ENCODE results near the gene TTC31. TPM values are rescaled to one million over a fixed set of nuclear protein-coding genes. Genes with fewer than 3 reads are reported as not detected.

The TTC31 gene
- total RNA-seq, 1 donor from 2014 or later, result 13.3 TPM

GRCh38 chr2:74526649-74527230 lies 43.9 kb downstream of the TTC31 start:
- no peak for DNase-seq

GRCh38 chr2:74527741-74528140 lies 44.9 kb downstream of the TTC31 start:
- DNase-seq, result no peak

- DNase-seq, result no peak
These were observed 45.9 kb downstream of the TTC31 start for GRCh38 chr2:74528600-74529356.

- peak; percentile 99 for DNase-seq
These were observed 46.7 kb downstream of the TTC31 start, which contains the start of the genes AUP1 and HTRA2 for GRCh38 chr2:74529357-74530238. TSS of gene AUP1 (minus strand) at chr2:74529706. CDS start at chr2:74529629, 77 bp downstream. TSS of gene HTRA2 (plus strand) at chr2:74529933. CDS start at chr2:74530007, 74 bp downstream.

DNA sequence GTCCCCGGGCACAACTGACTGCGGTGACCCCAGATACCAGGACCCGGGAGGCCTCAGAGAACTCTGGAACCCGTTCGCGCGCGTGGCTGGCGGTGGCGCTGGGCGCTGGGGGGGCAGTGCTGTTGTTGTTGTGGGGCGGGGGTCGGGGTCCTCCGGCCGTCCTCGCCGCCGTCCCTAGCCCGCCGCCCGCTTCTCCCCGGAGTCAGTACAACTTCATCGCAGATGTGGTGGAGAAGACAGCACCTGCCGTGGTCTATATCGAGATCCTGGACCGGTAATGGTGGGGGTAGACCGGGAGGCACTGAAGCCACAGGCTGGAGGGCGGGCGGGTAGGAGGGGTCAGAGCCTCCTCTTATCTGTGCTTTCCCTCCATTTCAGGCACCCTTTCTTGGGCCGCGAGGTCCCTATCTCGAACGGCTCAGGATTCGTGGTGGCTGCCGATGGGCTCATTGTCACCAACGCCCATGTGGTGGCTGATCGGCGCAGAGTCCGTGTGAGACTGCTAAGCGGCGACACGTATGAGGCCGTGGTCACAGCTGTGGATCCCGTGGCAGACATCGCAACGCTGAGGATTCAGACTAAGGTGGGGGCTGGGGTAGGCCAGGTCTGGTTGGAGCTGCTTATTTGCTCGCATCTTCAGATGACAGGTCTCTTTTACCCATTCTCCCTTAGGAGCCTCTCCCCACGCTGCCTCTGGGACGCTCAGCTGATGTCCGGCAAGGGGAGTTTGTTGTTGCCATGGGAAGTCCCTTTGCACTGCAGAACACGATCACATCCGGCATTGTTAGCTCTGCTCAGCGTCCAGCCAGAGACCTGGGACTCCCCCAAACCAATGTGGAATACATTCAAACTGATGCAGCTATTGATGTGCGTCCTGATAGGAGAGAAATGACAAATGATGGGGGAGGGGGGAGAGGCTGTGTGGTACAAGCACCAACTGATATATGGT lies 47.6 kb downstream of the TTC31 start:
- DNase-seq, result peak; percentile 44

- no peak for DNase-seq
These were observed 48.8 kb downstream of the TTC31 start for GRCh38 chr2:74531666-74532065.

- peak; percentile 57 for DNase-seq
These were observed 49.3 kb downstream of the TTC31 start for GRCh38 chr2:74532222-74532621.

GRCh38 chr2:74533464-74533863 lies 50.6 kb downstream of the TTC31 start:
- DNase-seq, result no peak

DNA sequence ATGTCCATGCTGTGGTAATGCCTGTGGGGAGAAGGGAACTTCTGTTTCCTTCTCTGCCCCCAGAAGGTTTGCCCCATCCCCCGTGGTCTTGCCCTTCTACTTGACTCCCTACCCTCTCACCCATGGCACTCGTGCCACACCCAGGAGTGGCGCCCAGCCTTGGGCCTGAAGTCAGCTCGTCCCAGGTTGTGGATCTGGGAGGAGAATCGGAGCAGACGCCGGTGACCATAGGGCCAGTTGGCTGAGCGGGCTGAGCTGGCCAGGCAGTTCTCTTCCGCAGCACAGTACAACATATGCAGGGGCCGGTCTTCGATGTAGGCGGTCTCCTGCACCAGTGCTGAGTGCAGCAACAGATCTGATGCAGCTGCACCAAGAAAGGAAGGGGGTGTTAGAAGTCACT lies 51.5 kb downstream of the TTC31 start:
- DNase-seq, result no peak

GRCh38 chr2:74535440-74535965 lies 52.6 kb downstream of the TTC31 start:
- no peak for DNase-seq

GRCh38 chr2:74536166-74536950 lies 53.5 kb downstream of the TTC31 start:
- no peak for DNase-seq

DNA sequence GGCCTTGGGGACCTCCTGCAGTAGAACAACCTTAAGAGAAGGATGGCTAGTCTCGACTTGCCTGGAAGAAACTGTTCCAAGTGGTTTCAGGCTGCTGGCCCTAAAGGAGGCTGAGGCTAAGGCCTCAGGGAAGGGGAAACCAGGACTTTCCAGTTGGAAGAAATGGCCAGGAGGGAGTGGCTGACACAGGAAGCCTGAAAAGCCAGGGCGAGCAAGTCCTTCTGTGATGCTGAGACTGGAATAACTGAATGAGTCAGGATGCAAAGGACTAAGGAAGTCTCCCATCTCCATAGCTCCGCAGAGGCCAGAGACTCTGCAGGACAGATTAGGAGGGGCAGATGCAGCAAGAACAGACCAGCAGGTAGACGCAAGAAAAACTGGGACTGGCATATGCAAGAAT lies 54.3 kb downstream of the TTC31 start:
- no peak for DNase-seq

DNA sequence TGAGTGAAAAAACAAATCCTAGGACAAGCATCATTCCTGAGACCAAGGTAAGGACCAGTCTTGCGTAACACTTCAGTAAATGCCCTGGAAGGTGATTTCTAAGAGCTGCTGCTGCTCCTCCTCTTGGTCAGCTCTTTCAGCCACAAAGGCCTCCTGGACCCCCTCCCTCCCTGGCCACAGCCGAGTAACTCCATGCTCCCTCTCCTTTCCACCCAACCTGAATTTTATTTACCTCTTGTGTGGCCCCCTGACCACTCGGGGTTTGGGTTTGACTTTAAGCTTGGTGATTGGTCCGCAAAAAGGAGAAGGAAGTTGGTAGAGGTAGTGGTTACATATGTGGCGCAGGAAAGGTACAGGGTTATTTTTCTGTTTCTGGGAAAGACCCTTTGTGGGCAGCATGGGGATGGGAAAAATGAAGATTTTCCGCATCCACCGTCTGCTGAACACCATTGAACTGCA lies 56.0 kb downstream of the TTC31 start:
- no peak for DNase-seq

- no peak for DNase-seq
These were observed 57.4 kb downstream of the TTC31 start for GRCh38 chr2:74540291-74540690.

- no peak for DNase-seq
These were observed 60.1 kb downstream of the TTC31 start for GRCh38 chr2:74542978-74543377.

Other genes starting within 250 kb of the TTC31 start
- gene SLC4A5, start 139.7 kb upstream of the TTC31 start, total RNA-seq, result 2.6 TPM
- 103 TPM for gene DCTN1, start 102.8 kb upstream of the TTC31 start, total RNA-seq
- gene C2orf81, start 61.5 kb upstream of the TTC31 start, total RNA-seq, result 1.0 TPM
- 11.2 TPM for gene WDR54, start 61.4 kb upstream of the TTC31 start, total RNA-seq
- gene RTKN, start 41.1 kb upstream of the TTC31 start, total RNA-seq, result 42.1 TPM
- gene INO80B, start 28.0 kb upstream of the TTC31 start, total RNA-seq, result 26.0 TPM
- 41.5 TPM for gene WBP1, start 24.6 kb upstream of the TTC31 start, total RNA-seq
- gene MOGS, start 17.7 kb upstream of the TTC31 start, total RNA-seq, result 40.4 TPM
- gene MRPL53, start 10.4 kb upstream of the TTC31 start, total RNA-seq, result 19.9 TPM
- 18.0 TPM for gene CCDC142, start 83 bp upstream of the TTC31 start, total RNA-seq
- gene LBX2, start 16.5 kb downstream of the TTC31 start, total RNA-seq, result not detected
- gene PCGF1, start 24.6 kb downstream of the TTC31 start, total RNA-seq, result 8.7 TPM
- not detected for gene TLX2, start 31.4 kb downstream of the TTC31 start, total RNA-seq
- gene DQX1, start 43.1 kb downstream of the TTC31 start, total RNA-seq, result 2.5 TPM
- 60.9 TPM for gene AUP1, start 46.6 kb downstream of the TTC31 start, total RNA-seq
- 30.2 TPM for gene HTRA2, start 46.9 kb downstream of the TTC31 start, total RNA-seq
- 11.2 TPM for gene LOXL3, start 70.9 kb downstream of the TTC31 start, total RNA-seq
- gene DOK1, start 71.6 kb downstream of the TTC31 start, total RNA-seq, result 8.4 TPM
- gene M1AP, start 165.2 kb downstream of the TTC31 start, total RNA-seq, result 4.6 TPM
- 3.3 TPM for gene SEMA4F, start 171.2 kb downstream of the TTC31 start, total RNA-seq